Measurements from ENCODE around the gene P3H4. TPM values are rescaled to one million over a fixed set of nuclear protein-coding genes. Genes with fewer than 3 reads are reported as not detected.
A peak's percentile ranks its signal among the peaks of the same experiment; 100 is the strongest.
"Not testable (repeated sequence)": the region's sequence is repeated elsewhere in the genome, so short reads cannot be mapped to it uniquely, and the experiment has no call there.

The P3H4 gene, protein sequence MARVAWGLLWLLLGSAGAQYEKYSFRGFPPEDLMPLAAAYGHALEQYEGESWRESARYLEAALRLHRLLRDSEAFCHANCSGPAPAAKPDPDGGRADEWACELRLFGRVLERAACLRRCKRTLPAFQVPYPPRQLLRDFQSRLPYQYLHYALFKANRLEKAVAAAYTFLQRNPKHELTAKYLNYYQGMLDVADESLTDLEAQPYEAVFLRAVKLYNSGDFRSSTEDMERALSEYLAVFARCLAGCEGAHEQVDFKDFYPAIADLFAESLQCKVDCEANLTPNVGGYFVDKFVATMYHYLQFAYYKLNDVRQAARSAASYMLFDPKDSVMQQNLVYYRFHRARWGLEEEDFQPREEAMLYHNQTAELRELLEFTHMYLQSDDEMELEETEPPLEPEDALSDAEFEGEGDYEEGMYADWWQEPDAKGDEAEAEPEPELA
- 10 to 100 TPM in 3 of 4 donors, 1 to 10 TPM in 1; 8.3 to 20.9 (median 19.1) TPM for total RNA-seq

DNA sequence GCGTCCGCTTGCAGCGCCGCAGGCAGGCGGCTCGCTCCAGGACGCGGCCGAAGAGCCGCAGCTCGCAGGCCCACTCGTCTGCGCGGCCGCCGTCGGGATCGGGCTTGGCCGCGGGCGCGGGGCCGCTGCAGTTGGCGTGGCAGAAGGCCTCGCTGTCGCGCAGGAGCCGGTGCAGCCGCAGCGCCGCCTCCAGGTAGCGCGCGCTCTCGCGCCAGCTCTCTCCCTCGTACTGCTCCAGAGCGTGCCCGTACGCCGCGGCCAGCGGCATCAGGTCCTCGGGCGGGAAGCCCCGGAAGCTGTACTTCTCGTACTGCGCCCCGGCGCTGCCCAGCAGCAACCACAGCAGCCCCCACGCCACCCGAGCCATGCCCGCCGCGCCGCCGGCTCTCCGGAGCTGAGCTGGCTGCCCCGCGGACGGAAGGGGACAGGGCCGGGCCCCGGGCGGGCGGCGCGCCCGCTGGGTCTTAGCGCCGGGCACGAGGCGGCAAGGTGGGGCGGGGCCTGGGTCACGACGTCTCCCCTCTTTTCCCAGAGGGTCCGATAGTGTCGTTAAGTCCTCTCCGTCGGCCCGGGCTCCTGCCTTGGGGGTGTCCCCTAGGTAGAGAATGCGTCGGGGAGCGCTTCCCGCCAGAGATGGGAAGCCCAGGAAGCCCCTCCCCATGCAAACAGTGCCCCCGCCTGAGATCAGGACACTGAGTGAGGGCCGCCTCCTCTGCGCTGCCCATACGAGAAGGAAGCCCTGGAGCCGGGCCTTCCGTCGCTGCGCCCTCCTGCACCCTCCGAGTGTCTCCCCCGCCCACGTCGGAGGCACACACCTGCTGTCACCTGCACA is at the start of gene P3H4:
P3H4 (minus strand) TSS at position 401 of the 832 bp plus-strand sequence; CDS start at position 367, 34 bp downstream.
- H3K4me3 ChIP-seq, result peak within 1 kb of the TSS; percentile 35 to 60
- TF ChIP-seq, protein P1, sequence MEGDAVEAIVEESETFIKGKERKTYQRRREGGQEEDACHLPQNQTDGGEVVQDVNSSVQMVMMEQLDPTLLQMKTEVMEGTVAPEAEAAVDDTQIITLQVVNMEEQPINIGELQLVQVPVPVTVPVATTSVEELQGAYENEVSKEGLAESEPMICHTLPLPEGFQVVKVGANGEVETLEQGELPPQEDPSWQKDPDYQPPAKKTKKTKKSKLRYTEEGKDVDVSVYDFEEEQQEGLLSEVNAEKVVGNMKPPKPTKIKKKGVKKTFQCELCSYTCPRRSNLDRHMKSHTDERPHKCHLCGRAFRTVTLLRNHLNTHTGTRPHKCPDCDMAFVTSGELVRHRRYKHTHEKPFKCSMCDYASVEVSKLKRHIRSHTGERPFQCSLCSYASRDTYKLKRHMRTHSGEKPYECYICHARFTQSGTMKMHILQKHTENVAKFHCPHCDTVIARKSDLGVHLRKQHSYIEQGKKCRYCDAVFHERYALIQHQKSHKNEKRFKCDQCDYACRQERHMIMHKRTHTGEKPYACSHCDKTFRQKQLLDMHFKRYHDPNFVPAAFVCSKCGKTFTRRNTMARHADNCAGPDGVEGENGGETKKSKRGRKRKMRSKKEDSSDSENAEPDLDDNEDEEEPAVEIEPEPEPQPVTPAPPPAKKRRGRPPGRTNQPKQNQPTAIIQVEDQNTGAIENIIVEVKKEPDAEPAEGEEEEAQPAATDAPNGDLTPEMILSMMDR (IDR thresholded peaks at IDR 0.05), result peak in 3 of 4 experiments; percentile 73 to 88 (median 75)
- no peak for TF ChIP-seq POLR2A (IDR thresholded peaks at IDR 0.05)
- H3K27ac ChIP-seq, result peak within 1 kb of the TSS in 3 of 4 donors; percentile 74 to 85 (median 82)
- peak; percentile 92 for ATAC-seq
- no peaks in the 10 kb centered on the region for H3K27me3 ChIP-seq
- 0% methylated on average over 5 of the region's 96 CpGs; no CpG with 5 or more reads in 1 of the 2 donors for WGBS, 2 donors (ENCODE audit: low coverage in 1 of 2)
- peaks cover 0 to 53% (median 16%) of the 10 kb centered on the region in 3 donors for H3K4me1 ChIP-seq
- no peaks in the 10 kb centered on the region for H3K9me3 ChIP-seq
- peaks cover 0 to 21% of the 10 kb centered on the region in 2 donors for H3K36me3 ChIP-seq

DNA sequence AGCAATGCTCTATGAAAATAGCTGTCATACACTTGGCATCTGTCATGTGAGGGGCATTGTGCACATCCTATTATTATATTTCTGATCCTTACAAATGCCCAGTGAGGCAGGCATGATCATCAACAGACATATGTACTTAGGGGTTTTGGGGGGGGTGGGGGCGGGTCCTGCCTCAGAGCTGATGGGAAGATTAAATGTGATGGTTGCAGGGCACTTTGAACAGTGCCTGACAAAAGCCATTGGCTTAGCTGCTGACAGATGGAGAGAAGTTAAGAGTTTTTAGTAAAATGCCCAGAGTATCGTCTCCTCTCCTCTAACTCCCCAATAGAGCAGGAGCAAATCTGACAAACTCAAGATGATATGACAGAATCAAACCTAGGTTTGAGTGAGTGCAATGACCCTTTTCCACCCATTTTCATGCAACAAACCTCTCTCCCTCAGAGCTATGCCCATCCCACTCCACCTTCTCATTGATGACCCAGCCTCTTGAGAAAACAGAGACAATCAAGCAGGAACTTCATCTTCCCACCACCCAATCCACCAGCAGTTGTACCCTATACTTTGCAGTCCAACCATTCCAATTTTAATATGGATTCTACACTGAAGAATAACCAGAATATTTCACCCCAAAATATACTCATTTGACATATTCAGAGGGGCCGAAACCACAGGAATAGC is 48.6 kb upstream of the P3H4 start:
- 87 to 100% methylated on average over 1 to 2 of the region's 3 CpGs for WGBS, 2 donors (ENCODE audit: low coverage in 1 of 2)
- H3K9me3 ChIP-seq, result no peaks in the 10 kb centered on the region
- H3K27me3 ChIP-seq, result no peaks in the 10 kb centered on the region
- H3K4me3 ChIP-seq, result no peak overlapping the region
- peaks cover 0 to 7% of the 10 kb centered on the region in 2 donors for H3K36me3 ChIP-seq
- H3K4me1 ChIP-seq, result peaks cover 7 to 51% (median 11%) of the 10 kb centered on the region in 3 donors
- ATAC-seq, result no peak
- no peak for TF ChIP-seq POLR2AphosphoS5 (IDR thresholded peaks at IDR 0.05)
- TF ChIP-seq, protein P1 (IDR thresholded peaks at IDR 0.05), result no peak
- TF ChIP-seq EP300 (IDR thresholded peaks at IDR 0.05), result no peak
- TF ChIP-seq POLR2A (IDR thresholded peaks at IDR 0.05), result no peak
- H3K27ac ChIP-seq, result no peak overlapping the region

DNA sequence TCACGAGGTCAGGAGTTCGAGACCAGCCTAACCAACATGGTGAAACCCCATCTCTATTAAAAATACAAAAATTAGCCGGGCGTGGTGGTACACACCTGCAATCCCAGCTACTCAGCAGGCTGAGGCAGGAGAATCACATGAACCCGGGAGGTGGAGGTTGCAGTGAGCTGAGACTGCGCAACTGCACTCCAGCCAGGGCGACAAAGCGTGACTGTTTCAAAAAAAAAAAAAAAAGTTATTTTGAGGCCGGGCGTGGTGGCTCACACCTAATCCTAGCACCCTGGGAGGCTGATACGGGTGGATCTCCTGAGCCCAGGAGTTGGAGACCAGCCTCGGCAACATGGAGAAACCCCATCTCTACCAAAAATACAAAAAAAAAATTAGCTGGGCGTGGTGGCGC is 39.6 kb upstream of the P3H4 start:
- not testable (repeated sequence) for H3K27me3 ChIP-seq, H3K9me3 ChIP-seq, ATAC-seq, H3K27ac ChIP-seq, H3K4me3 ChIP-seq
- Histone ChIP-seq H3K36me3 (peaks cover 0 to 35% of the 10 kb centered on the region in 2 donors), H3K4me1 (peaks cover 0 to 41% (median 9%) of the 10 kb centered on the region in 3 donors)
- 82 to 98% methylated on average over 2 to 8 of the region's 14 CpGs for WGBS, 2 donors (ENCODE audit: low coverage in 1 of 2)

DNA sequence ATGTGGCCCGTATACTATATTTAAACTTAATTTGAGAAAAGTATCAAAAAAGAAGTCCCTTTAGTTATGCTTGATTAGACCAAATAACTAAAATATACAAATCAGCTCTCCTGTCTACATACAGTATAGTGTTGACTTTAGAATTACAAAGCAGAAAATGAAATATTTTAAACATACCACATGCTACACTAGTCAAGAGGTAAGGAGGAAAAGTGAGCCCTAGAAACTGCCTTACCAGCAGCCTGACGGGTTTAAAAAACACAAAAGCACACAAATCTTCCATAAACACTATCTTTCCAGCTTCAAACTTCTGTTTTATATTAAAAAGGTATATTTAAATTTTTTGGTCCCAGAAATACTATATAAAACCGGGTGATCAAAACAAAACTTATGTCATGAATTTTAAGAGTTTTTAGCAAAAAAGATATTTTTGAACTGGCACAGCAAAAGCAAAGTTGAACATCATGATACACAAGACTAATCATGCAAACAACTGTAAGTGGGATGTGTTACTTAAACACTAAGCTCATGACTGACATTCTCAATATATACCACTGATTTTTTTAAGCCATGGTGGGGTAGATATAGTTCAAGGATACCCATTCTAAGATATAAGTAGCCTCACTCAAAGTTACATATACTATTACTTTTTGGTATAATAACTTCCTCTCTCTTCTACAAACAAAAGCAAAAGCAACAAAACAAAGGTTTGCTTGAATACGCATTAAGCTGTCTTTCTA is 37.7 kb upstream of the P3H4 start:
- Histone ChIP-seq H3K9me3 (no peaks in the 10 kb centered on the region), H3K27me3 (no peaks in the 10 kb centered on the region), H3K36me3 (peaks cover 0 to 28% of the 10 kb centered on the region in 2 donors), H3K27ac (peak overlapping the region in 2 of 4 donors; percentile 35 to 57), H3K4me3 (no peak overlapping the region), H3K4me1 (peaks cover 0 to 41% (median 9%) of the 10 kb centered on the region in 3 donors)
- ATAC-seq, result no peak
- TF ChIP-seq EP300 (IDR thresholded peaks at IDR 0.05), result no peak
- no peak for TF ChIP-seq POLR2AphosphoS5 (IDR thresholded peaks at IDR 0.05)
- TF ChIP-seq POLR2A (IDR thresholded peaks at IDR 0.05), result no peak
- TF ChIP-seq, protein P1 (IDR thresholded peaks at IDR 0.05), result no peak
- WGBS, 2 donors (ENCODE audit: low coverage in 1 of 2), result 55 to 69% methylated on average over 4 of the region's 4 CpGs
